HG02642 (cell line): ENCODE results near the gene OLFML1.
"Not testable (repeated sequence)": the region's sequence is repeated elsewhere in the genome, so short reads cannot be mapped to it uniquely, and the experiment has no call there.

Source experiments
- ATAC-seq: cut with Tn5 transposase; IDR thresholded peaks from one replicate; pipeline ENCODE4 v1.9.1; 2021; ENCODE audit warnings: mild to moderate bottlenecking; ENCODE audit not compliant: unreplicated experiment, poor library complexity

OLFML1 gene

GRCh38 chr11:7508087-7508486 lies 22.8 kb downstream of the OLFML1 start:
- no peak for ATAC-seq

GRCh38 chr11:7509966-7510365 lies 24.7 kb downstream of the OLFML1 start:
- no peak for ATAC-seq

GRCh38 chr11:7511401-7511800 lies 26.1 kb downstream of the OLFML1 start:
- ATAC-seq: no peak

GRCh38 chr11:7512525-7513233 lies 27.4 kb downstream of the OLFML1 start:
- peak; percentile 54 for ATAC-seq

- ATAC-seq: peak; percentile 79
Observed at GRCh38 chr11:7513234-7514098, 28.2 kb downstream of the OLFML1 start, which contains the start of gene PPFIBP2. TSS of gene PPFIBP2 (plus strand) at chr11:7513999. CDS start at chr11:7549476, 35,477 bp downstream.

GRCh38 chr11:7514099-7514591 lies 28.8 kb downstream of the OLFML1 start:
- ATAC-seq: peak; percentile 19

GRCh38 chr11:7515447-7515886 lies 30.2 kb downstream of the OLFML1 start:
- ATAC-seq: no peak

- no peak for ATAC-seq
Observed at GRCh38 chr11:7516475-7516874, 31.2 kb downstream of the OLFML1 start.

- ATAC-seq: not testable (repeated sequence)
Observed at GRCh38 chr11:7517743-7518142, 32.4 kb downstream of the OLFML1 start.

- ATAC-seq: no peak
Observed at GRCh38 chr11:7518811-7519562, 33.7 kb downstream of the OLFML1 start.

- peak; percentile 60 for ATAC-seq
Observed at GRCh38 chr11:7520011-7520942, 35.0 kb downstream of the OLFML1 start.

- ATAC-seq: peak; percentile 75
Observed at GRCh38 chr11:7520981-7521487, 35.7 kb downstream of the OLFML1 start.

- ATAC-seq: no peak
Observed at GRCh38 chr11:7522121-7522520, 36.8 kb downstream of the OLFML1 start.

GRCh38 chr11:7522546-7522945 lies 37.2 kb downstream of the OLFML1 start:
- no peak for ATAC-seq

- ATAC-seq: no peak
Observed at GRCh38 chr11:7523416-7524210, 38.3 kb downstream of the OLFML1 start.

- no peak for ATAC-seq
Observed at GRCh38 chr11:7524462-7525235, 39.3 kb downstream of the OLFML1 start.

GRCh38 chr11:7525424-7525823 lies 40.1 kb downstream of the OLFML1 start:
- no peak for ATAC-seq

GRCh38 chr11:7527029-7527428 lies 41.7 kb downstream of the OLFML1 start:
- no peak for ATAC-seq
